GM18870 (cell line): Measurements from ENCODE around the gene ABCC2.
"Not testable (repeated sequence)": the region's sequence is repeated elsewhere in the genome, so short reads cannot be mapped to it uniquely, and the experiment has no call there.

Source experiments
- ATAC-seq: cut with Tn5 transposase; IDR thresholded peaks from one replicate; pipeline ENCODE4 v1.9.1; 2021; ENCODE audit warnings: moderate library complexity; ENCODE audit not compliant: unreplicated experiment

The ABCC2 gene

DNA sequence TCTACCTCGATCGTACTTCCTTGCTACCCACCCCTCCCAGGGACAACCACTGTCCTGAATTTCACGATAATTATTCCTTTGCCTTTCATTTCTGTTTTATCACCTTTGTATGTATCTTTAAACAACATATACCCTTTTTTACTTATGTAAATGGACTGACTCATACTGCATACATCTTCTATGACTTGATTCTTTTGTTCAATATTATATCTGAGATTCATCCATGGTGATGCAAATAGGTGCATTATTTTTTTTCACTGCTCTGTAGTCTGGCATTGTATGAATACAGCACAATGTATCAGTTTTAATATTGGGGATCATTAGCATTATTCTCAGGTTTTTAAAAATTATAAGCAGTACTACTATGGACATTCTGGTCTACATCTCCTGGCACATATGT lies 69.4 kb downstream of the ABCC2 start:
- no peak for ATAC-seq

DNA sequence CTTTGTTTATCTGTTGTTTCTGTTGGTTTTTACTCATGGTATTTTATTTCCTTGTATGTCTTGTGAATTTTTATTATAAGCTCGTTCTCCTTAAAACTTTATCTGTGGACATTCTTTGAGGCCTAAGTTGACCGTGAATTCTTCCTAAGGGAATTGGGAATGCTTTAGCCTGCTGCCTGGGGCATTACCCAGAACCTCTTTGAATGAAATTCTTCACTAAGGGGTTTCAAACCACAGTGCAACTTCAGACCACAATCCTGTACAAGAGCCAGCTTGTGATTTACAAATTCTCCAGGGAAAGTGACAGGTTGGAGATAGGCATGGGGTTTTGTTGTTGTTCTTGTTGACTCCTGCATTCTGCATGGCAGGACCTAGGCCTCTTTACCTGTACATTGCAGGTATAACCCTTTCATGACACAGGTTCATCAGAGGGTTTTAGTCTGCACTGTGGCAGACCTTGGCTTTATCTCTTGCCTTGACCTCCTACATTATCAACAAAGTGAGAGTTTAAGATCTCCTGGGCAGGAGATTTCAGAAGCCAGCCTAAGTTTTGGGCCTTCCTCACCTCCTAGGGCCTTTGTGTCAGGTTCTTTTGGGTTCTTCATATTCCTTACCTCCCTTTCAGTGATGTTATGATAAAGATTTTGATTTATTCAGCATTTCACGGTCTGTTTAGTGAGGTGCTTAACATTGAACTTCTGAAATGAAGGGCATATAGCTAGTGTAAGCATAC lies 70.2 kb downstream of the ABCC2 start:
- ATAC-seq, result no peak

GRCh38 chr10:99853655-99854054 lies 71.2 kb downstream of the ABCC2 start:
- no peak for ATAC-seq

DNA sequence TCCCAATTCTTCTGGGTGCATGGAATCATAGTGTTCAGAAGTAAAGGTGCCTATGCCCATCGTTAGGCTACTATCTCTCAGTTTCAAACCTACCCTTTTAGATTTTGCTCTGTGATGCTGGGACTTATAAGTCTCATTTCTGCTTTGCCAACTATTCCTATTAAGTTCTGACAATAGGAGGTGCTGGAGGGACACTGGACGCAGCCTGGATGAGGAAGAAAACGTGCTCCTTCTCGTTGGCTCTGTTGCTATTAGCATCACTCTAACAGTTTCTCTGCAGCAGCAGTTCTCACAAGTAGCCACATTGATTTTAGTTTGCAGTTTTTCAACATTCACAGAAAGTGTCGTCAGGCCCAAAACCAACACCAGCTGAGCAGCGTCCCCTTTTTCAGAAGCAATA lies 72.4 kb downstream of the ABCC2 start:
- ATAC-seq, result no peak

DNA sequence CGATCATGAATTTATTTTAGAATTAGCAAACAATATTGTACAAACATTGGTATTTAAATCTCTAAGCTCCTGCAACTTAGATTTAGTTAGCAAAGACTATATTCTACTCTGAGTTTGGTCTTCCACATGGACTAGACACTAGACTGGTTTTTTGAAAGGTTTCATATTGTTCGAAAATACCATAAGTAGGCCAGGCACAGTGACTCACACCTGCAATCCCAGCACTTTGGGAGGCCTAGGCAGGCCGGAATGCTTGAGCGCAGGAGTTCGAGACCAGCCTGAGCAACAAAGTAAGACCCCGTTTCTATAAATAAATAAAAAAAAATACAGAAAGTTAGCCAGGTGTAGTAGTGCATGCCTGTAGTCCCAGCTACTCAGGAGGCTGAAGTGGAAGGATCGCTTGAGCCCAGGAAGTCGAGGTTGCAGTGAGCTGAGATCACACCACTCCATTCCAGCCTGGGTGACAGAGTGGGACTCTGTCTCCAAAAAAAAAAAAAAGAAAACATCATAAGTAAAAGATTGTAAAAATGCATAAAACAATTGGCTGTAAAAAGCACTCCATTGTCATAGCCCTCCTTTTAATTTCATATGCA lies 73.1 kb downstream of the ABCC2 start:
- no peak for ATAC-seq

DNA sequence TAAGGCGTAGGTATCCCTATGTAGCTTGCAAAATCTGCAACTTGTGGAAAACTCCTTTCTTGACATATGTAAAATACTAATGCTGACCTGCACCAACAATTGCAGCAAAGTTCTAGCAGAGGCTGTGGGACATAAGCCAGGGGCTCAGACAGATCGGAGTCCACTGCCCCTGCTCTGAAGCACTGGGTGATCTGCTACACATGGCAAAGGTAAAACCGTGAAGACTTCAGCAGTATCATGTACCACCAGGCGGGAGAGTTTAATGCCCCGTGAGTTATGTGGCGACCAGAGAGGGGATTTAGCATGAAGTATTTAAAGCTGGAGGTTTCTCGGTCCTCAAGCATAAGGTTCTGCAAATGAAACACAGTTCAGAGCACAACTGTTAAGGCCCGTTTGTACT lies 76.4 kb downstream of the ABCC2 start:
- no peak for ATAC-seq

- no peak for ATAC-seq
Measured at GRCh38 chr10:99859585-99859984, 77.1 kb downstream of the ABCC2 start.

DNA sequence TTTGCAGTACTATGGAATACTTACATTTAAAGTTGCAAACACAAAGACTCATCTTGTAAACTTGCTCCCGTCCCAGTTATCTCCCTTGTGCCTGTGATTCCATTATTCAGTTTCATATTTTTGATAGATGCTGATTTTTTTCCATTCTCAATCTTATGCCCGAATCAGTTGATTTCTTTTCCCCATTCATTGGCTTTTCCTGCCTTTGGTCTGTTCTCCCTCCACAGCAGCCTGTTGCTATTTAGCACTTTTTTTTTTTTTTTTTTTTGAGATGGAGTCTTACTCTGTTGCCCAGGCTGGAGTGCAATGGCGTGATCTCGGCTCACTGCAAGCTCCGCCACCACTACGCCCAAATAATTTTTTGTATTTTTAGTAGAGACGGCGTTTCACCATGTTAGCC lies 78.0 kb downstream of the ABCC2 start:
- ATAC-seq, result no peak

GRCh38 chr10:99863535-99864240 lies 81.2 kb downstream of the ABCC2 start:
- not testable (repeated sequence) for ATAC-seq

DNA sequence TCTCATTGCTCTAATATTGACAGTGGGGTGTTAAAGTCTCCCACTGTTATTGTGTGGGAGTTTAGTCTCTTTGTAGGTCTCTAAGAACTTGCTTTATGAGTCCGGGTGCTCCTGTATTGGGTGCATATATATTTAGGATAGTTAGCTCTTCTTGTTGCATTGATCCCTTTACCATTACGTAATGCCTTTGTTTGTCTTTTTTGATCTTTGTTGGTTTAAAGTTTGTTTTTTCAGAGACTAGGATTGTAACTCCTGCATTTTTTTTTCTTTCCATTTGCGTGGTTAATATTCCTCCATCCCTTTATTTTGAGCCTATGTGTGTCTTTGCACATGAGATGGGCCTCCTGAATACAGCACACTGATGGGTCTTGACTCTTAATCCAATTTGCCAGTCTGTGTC lies 84.8 kb downstream of the ABCC2 start:
- not testable (repeated sequence) for ATAC-seq

DNA sequence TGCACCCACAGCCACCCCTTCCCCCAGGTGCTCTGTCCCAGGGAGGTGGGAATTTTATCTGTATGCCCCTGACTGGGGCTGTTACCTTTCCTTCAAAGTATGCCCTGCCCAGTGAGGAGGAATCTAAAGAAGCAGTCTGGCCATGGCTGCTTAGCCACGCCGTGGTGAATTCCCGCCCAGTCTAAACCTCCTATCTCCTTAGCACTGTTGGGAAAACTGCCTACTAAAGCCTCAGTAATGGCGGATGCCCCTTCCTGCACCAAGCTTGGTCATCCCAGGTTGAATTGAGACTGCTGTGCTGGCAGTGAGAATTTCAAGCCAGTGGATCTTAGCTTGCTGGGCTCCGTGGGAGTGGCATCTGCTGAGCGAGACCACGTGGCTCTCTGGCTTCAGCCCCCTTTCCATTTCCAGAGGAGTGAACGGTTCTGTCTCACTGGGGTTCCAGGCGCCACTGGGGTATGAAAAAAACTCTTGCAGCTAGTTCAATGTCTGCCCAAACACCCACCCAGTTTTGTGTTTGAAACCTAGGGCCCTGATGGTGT lies 87.2 kb downstream of the ABCC2 start:
- no peak for ATAC-seq

GRCh38 chr10:99870123-99870730 lies 87.8 kb downstream of the ABCC2 start:
- ATAC-seq, result no peak

GRCh38 chr10:99872367-99873162 lies 90.1 kb downstream of the ABCC2 start:
- no peak for ATAC-seq

DNA sequence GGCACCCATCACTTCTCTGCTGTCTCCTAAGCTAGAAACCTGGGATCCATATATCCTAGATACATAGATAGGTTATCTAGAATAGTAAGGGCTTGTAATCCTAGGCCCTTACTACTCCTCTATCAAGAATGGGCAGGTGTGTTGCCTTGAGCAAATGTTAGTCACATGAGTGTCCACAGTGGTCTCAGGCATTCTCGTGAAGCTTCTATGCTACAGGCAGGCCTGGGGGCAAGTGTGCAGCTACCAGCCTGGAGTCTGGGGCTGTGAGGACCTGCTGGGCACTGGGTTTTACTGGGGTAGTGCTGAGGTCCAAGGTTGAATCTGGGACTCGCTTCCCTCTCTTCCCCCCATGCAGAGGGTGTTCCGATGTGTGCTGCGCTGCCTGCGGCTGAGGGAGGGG lies 91.4 kb downstream of the ABCC2 start:
- ATAC-seq, result no peak

GRCh38 chr10:99874341-99875085 lies 92.1 kb downstream of the ABCC2 start:
- no peak for ATAC-seq

DNA sequence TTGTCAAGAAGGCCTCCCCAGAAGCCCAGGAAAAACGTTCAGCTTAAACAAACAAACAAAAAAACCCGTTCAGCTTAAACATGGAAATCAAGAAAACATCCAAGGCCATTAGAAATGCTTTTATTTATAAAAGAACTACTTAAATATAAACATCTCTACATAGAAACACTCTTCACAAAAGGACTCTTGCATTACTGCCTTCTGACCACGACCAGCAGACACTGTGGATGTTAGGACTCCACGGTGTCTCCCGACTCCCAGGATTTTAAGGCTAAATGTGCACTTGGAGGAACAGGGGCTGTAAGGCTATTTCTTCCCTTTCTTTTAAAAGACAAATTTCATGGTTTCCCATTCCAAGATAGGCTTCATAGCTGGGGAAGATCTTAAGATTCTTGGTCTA lies 93.0 kb downstream of the ABCC2 start:
- ATAC-seq, result no peak

DNA sequence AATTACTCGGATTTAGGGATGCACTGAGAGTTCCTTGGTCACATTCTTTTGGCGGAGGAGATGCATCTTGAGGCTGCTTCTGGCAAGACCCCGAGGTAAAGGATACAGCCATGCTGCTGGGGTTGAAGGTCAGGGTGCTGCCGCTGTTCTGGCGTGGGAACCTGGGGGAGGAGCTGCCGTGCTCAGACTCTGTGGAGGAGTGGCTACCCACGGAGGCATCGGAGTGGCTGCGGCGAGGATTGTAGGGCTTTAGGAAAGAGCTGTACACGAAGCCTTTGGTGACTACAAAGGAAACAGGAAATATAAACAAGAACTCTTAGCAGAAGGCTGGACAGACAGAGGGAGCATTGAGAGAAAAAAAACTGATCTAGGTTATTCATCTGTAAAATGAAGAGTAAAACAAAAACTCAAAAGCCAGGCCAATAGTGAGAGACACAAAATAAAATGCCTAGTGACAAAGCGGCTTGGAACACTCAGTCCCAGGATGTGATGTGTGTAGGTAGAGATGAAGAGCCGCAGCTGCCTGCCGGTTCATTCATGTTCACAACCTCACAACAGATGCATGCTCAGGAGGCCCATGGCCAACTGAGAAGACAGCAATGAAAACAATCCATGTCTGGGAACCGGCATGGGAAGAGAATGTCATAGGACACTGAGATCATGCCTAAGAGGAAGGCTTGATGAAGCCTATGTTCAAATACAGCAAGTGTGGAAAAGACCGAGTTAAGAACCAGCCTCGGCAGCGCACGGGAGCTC lies 97.8 kb downstream of the ABCC2 start:
- ATAC-seq, result no peak

- no peak for ATAC-seq
Measured at GRCh38 chr10:99881371-99881770, 98.9 kb downstream of the ABCC2 start.

GRCh38 chr10:99883523-99883922 lies 101.1 kb downstream of the ABCC2 start:
- no peak for ATAC-seq
